Hepatocyte (in vitro differentiated cells): ENCODE measurements around the gene DUSP8.

Experiments used
- CTCF ChIP-seq: fragments of 200-600 bp; sonication (generic); IDR thresholded peaks from 2 replicates; pipeline ENCODE4 v1.5.1; 2016; ENCODE audit warnings: antibody characterized with exemption, mild to moderate bottlenecking; ENCODE audit not compliant: poor library complexity
- EZH2phosphoT487 ChIP-seq: fragments of 200-600 bp; sonication (generic); IDR thresholded peaks from one replicate; pipeline ENCODE4 v1.6.1; 2018; ENCODE audit warnings: antibody characterized with exemption, mild to moderate bottlenecking, low read depth, moderate library complexity; ENCODE audit not compliant: unreplicated experiment, severe bottlenecking

GRCh38 chr11:1523077-1523476 lies 49.0 kb downstream of the DUSP8 start:
- TF ChIP-seq CTCF (no peak), EZH2phosphoT487 (no peak)
